ENCODE measurements around the gene STAT2. TPM values are rescaled to one million over a fixed set of nuclear protein-coding genes. Genes with fewer than 3 reads are reported as not detected.

STAT2 gene
- total RNA-seq, 1 donor from 2014 or later, result 257 TPM

GRCh38 chr12:56300644-56301464 lies 59.1 kb downstream of the STAT2 start:
- H3K27ac ChIP-seq (ENCODE audit: low read depth, low read length), result peak overlapping the region; percentile 83
- peaks cover 19% of the 10 kb centered on the region for H3K4me1 ChIP-seq (ENCODE audit: insufficient read depth, low read length)
- Mint-ChIP-seq H3K4me1 (ENCODE audit: low read depth, unreplicated experiment) (peaks cover 13% of the 10 kb centered on the region), H3K36me3 (ENCODE audit: low read depth, unreplicated experiment) (peaks cover 6% of the 10 kb centered on the region), H3K27me3 (ENCODE audit: low read depth, unreplicated experiment) (no peaks in the 10 kb centered on the region), H3K27ac (ENCODE audit: unreplicated experiment) (peak overlapping the region; percentile 63), H3K9me3 (ENCODE audit: unreplicated experiment) (no peaks in the 10 kb centered on the region), H3K4me3 (ENCODE audit: unreplicated experiment) (peak overlapping the region; percentile 95)
- H3K79me2 ChIP-seq (ENCODE audit: insufficient read depth, low read length), result peaks cover 57% of the 10 kb centered on the region
- peak overlapping the region; percentile 96 for H3K4me2 ChIP-seq (ENCODE audit: low read length)
- TF ChIP-seq CTCF (IDR thresholded peaks at IDR 0.05; ENCODE audit: insufficient read depth, low read depth, low read length), result no peak
- TF ChIP-seq EZH2 (IDR thresholded peaks at IDR 0.05; ENCODE audit: insufficient read depth, low read length), result no peak
- H3K9me3 ChIP-seq (ENCODE audit: insufficient read depth, low read depth, low read length), result no peaks in the 10 kb centered on the region
- peaks cover 11% of the 10 kb centered on the region for H3K36me3 ChIP-seq (ENCODE audit: insufficient read depth, low read length)
- FAIRE-seq (no peak), DNase-seq (ENCODE audit: low read depth) (no peak)
- peaks cover 35% of the 10 kb centered on the region for H4K20me1 ChIP-seq (ENCODE audit: insufficient read depth, low read length)
- no peaks in the 10 kb centered on the region for H3K27me3 ChIP-seq (ENCODE audit: insufficient read depth, low read length)
- peak overlapping the region; percentile 88 for H2AFZ ChIP-seq (ENCODE audit: low read depth, low read length)
- H3K9ac ChIP-seq (ENCODE audit: low read length), result peak overlapping the region; percentile 87
- H3K4me3 ChIP-seq (ENCODE audit: insufficient read depth, low read depth, low read length), result peak overlapping the region; percentile 92

DNA sequence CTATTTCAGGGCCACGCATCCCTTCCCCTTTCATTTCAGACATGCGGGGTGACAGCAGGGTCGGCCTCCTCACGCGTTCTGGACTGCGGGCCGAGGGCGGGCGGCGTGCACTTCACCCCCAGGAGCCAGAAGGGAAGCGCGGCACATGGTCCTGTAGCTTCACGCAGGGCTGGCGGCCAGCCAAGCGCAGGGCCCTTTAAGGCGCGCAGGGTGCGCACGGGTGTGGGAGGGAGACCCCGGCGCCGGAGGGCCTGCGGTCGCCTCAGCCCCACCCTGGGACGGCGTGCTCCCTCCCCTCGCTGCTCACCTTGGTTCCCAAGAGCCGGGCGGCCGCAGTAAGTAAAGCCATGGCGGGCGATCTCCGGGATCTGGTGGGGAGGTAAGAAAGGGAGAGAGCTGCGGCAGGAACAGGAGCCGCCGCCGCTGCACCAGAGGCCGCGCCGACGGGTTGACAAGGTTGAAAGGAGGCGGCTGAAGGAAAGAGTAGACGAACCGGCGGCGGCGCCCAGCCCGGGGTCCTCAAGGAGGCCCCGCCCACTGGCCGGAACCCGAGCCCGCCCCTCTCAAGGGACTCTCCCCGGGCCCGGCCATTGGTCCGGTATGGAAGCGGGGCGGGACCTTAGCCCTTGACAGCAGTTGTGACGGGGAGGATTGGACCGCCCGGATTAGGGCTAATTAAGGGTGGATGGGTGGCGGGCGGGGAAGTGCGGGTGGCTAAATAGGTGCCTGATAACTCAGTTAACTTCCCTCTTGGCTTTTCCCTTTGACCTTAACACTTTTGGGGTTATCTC lies 59.9 kb downstream of the STAT2 start, which contains the start of gene CS:
CS (minus strand) TSS at position 478 of the 791 bp plus-strand sequence; CDS start at position 349, 129 bp downstream.
- peaks cover 13% of the 10 kb centered on the region for H3K4me1 Mint-ChIP-seq (ENCODE audit: low read depth, unreplicated experiment)
- peak within 1 kb of the TSS; percentile 88 for H2AFZ ChIP-seq (ENCODE audit: low read depth, low read length)
- TF ChIP-seq EZH2 (IDR thresholded peaks at IDR 0.05; ENCODE audit: insufficient read depth, low read length) (no peak), CTCF (IDR thresholded peaks at IDR 0.05; ENCODE audit: insufficient read depth, low read depth, low read length) (no peak)
- peak within 1 kb of the TSS; percentile 96 for H3K4me2 ChIP-seq (ENCODE audit: low read length)
- peak within 1 kb of the TSS; percentile 87 for H3K9ac ChIP-seq (ENCODE audit: low read length)
- no peaks in the 10 kb centered on the region for H3K9me3 Mint-ChIP-seq (ENCODE audit: unreplicated experiment)
- peaks cover 4% of the 10 kb centered on the region for H3K36me3 Mint-ChIP-seq (ENCODE audit: low read depth, unreplicated experiment)
- H3K9me3 ChIP-seq (ENCODE audit: insufficient read depth, low read depth, low read length), result no peaks in the 10 kb centered on the region
- no peaks in the 10 kb centered on the region for H3K27me3 Mint-ChIP-seq (ENCODE audit: low read depth, unreplicated experiment)
- peak within 1 kb of the TSS; percentile 83 for H3K27ac ChIP-seq (ENCODE audit: low read depth, low read length)
- peak within 1 kb of the TSS; percentile 95 for H3K4me3 Mint-ChIP-seq (ENCODE audit: unreplicated experiment)
- peak within 1 kb of the TSS; percentile 72 for H3K27ac Mint-ChIP-seq (ENCODE audit: unreplicated experiment)
- H4K20me1 ChIP-seq (ENCODE audit: insufficient read depth, low read length), result peaks cover 35% of the 10 kb centered on the region
- no peaks in the 10 kb centered on the region for H3K27me3 ChIP-seq (ENCODE audit: insufficient read depth, low read length)
- H3K4me1 ChIP-seq (ENCODE audit: insufficient read depth, low read length), result peaks cover 19% of the 10 kb centered on the region
- FAIRE-seq, result no peak
- H3K79me2 ChIP-seq (ENCODE audit: insufficient read depth, low read length), result peaks cover 63% of the 10 kb centered on the region
- H3K4me3 ChIP-seq (ENCODE audit: insufficient read depth, low read depth, low read length), result peak within 1 kb of the TSS; percentile 92
- peak; percentile 90 for DNase-seq (ENCODE audit: low read depth)
- peaks cover 6% of the 10 kb centered on the region for H3K36me3 ChIP-seq (ENCODE audit: insufficient read depth, low read length)

Data from astrocyte (in vitro differentiated cells and primary cell).